K562 treated with DMSO at 1 percent for 4 hours (cell line): Measurements from ENCODE around the gene DOCK8. TPM values are rescaled to one million over a fixed set of nuclear protein-coding genes. Genes with fewer than 3 reads are reported as not detected.

Experiments
- total RNA-seq: library from RNA; unstranded; fragments of 300-600 nt; gene quantifications from 2 replicates; pipeline ENCODE4 v1.2.3, GENCODE V29; 2022; ENCODE audit not compliant: insufficient read depth

Gene DOCK8
- 41.3 and 42.7 TPM in 2 replicates for total RNA-seq

GRCh38 chr9:214648-215493 is at the start of gene DOCK8:
Gene DOCK8, plus strand, starts transcription at chr9:214865. Its CDS starts 112 bp downstream, at chr9:214977.

GRCh38 chr9:178970-179383 is 35.7 kb upstream of the DOCK8 start, which contains the start of gene ZNG1A:
Gene ZNG1A, minus strand, starts transcription at chr9:179056. Its CDS starts 87 bp downstream, at chr9:178969.

GRCh38 chr9:503881-504852 is 289.5 kb downstream of the DOCK8 start, which contains the start of gene KANK1:
Gene KANK1, plus strand, starts transcription at chr9:504695.

Other genes with a start within 250 kb of the DOCK8 start
- 8.0 and 8.5 TPM in 2 replicates for gene WASHC1, start 185.4 kb upstream of the DOCK8 start, total RNA-seq
- 2.0 and 2.5 TPM in 2 replicates for gene FOXD4, start 96.4 kb upstream of the DOCK8 start, total RNA-seq
- 6.4 and 9.7 TPM in 2 replicates for gene ZNG1A, start 35.8 kb upstream of the DOCK8 start, total RNA-seq